ENCODE measurements around the gene TST.
A peak's percentile ranks its signal among the peaks of the same experiment; 100 is the strongest.

Gene TST

GRCh38 chr22:36979016-36979910 is 40.0 kb downstream of the TST start:
- DNase-seq = no peak

GRCh38 chr22:36977947-36978660 is 41.1 kb downstream of the TST start:
- DNase-seq = peak; percentile 82

- peak; percentile 50 for DNase-seq
Measured at GRCh38 chr22:36977401-36977861, 41.8 kb downstream of the TST start.

- DNase-seq = no peak
Measured at GRCh38 chr22:36976606-36977005, 42.6 kb downstream of the TST start.

- no peak for DNase-seq
Measured at GRCh38 chr22:36971341-36972125, 47.7 kb downstream of the TST start.

- no peak for DNase-seq
Measured at GRCh38 chr22:36968249-36968964, 50.8 kb downstream of the TST start.

- no peak for DNase-seq
Measured at GRCh38 chr22:36966851-36967540, 52.3 kb downstream of the TST start.

- no peak for DNase-seq
Measured at GRCh38 chr22:36965696-36966095, 53.6 kb downstream of the TST start.

- DNase-seq = no peak
Measured at GRCh38 chr22:36964106-36964505, 55.1 kb downstream of the TST start.

- DNase-seq = no peak
Measured at GRCh38 chr22:36963302-36963701, 55.9 kb downstream of the TST start.

- DNase-seq = peak; percentile 17
Measured at GRCh38 chr22:36961626-36962025, 57.6 kb downstream of the TST start.
